SK-N-SH (cell line): Measurements from ENCODE around the gene NDUFB4.

Experiments used
- CTCF ChIP-seq: fragments of 200-600 bp; sonication (generic); IDR thresholded peaks from 2 replicates; pipeline ENCODE4 v1.6.1; 2017; ENCODE audit warnings: antibody characterized with exemption, mild to moderate bottlenecking, moderate library complexity
- ELF1 ChIP-seq: IDR thresholded peaks from 2 replicates; pipeline ENCODE4 v1.4.0; 2012
- EP300 ChIP-seq, 2 experiments: IDR thresholded peaks; 2 replicates each; pipeline versions ENCODE4 v1.4.0 to v1.6.1; 2012; ENCODE audit warnings: borderline replicate concordance in 1 of 2, low read depth in 1 of 2, low read length in 1 of 2
- MAX ChIP-seq: IDR thresholded peaks from 2 replicates; pipeline ENCODE4 v1.4.0; 2012; ENCODE audit warnings: low read depth
- MEF2A ChIP-seq: IDR thresholded peaks from 2 replicates; pipeline ENCODE4 v1.4.0; 2012; ENCODE audit warnings: low read depth, borderline replicate concordance
- POLR2AphosphoS5 ChIP-seq: IDR thresholded peaks from 2 replicates; pipeline ENCODE4 v1.6.1; 2012; ENCODE audit warnings: low read depth, low read length
- REST ChIP-seq: IDR thresholded peaks from 2 replicates; pipeline ENCODE4 v1.6.1; 2012; ENCODE audit warnings: mild to moderate bottlenecking, low read depth, low read length, moderate library complexity
- RFX5 ChIP-seq: IDR thresholded peaks from 2 replicates; pipeline ENCODE4 v1.6.1; 2012; ENCODE audit warnings: mild to moderate bottlenecking, improper control_type of control experiment, low read length
- TAF1 ChIP-seq: IDR thresholded peaks from 2 replicates; pipeline ENCODE4 v1.6.1; 2012; ENCODE audit warnings: low read depth, mild to moderate bottlenecking, low read length, moderate library complexity, borderline replicate concordance
- YY1 ChIP-seq: IDR thresholded peaks from 2 replicates; pipeline ENCODE4 v1.4.0; 2012; ENCODE audit warnings: low read depth, mild to moderate bottlenecking

GRCh38 chr3:120568598-120568997 is 27.5 kb upstream of the NDUFB4 start:
- TF ChIP-seq REST: no peak
- TF ChIP-seq CTCF: no peak
- no peak for TF ChIP-seq MEF2A
- TF ChIP-seq ELF1: no peak
- TF ChIP-seq POLR2AphosphoS5: no peak
- TF ChIP-seq YY1: no peak
- TF ChIP-seq RFX5: no peak
- TF ChIP-seq EP300 (IDR thresholded peaks at IDR 0.05; ENCODE audit: borderline replicate concordance in 1 of 2, low read depth in 1 of 2, low read length in 1 of 2): no peak
- no peak for TF ChIP-seq MAX
- no peak for TF ChIP-seq TAF1
